OCI-LY7 (cell line): Measurements from ENCODE around the gene TLL2. TPM values are rescaled to one million over a fixed set of nuclear protein-coding genes. Genes with fewer than 3 reads are reported as not detected.

ENCODE experiments used
- BruUV-seq: library from RNA; stranded (reverse); fragments of 400-500 nt; replicated peaks from 2 replicates; lab custom pipeline; 2021; lab: Mats Ljungman, UMichigan
- CTCF ChIA-PET: fragments of 300-600 bp; sonication (Branson Sonifier 250); formaldehyde crosslinking; loops from one replicate; lab custom pipeline; 2022; ENCODE audit warnings: antibody characterized with exemption; ENCODE audit not compliant: unreplicated experiment; lab: Charles Lee
- POLR2A ChIA-PET: fragments of 300-600 bp; sonication (Branson Sonifier 250); formaldehyde crosslinking; loops from one replicate; lab custom pipeline; 2022; ENCODE audit warnings: antibody characterized with exemption; lab: Charles Lee
- DNase-seq: peaks from one replicate; pipeline ENCODE4 v3.0.0-alpha.2; 2015; ENCODE audit warnings: low spot score
- H2AFZ ChIP-seq: fragments of 200-600 bp; sonication (generic), shearing (Covaris generic); 2 replicates; pipeline ENCODE4 v1.6.1; 2014; ENCODE audit warnings: mild to moderate bottlenecking, antibody characterized with exemption, low read length, moderate library complexity
- H3K27ac ChIP-seq: fragments of 200-600 bp; sonication (generic); 2 replicates; pipeline ENCODE4 v1.5.1; 2014; ENCODE audit warnings: mixed run types, low read depth, mild to moderate bottlenecking, moderate library complexity, low read length, inconsistent platforms; ENCODE audit not compliant: poor library complexity, severe bottlenecking
- H3K36me3 ChIP-seq: fragments of 200-600 bp; sonication (generic); 2 replicates; pipeline ENCODE4 v1.6.1; 2014; ENCODE audit warnings: mild to moderate bottlenecking, antibody characterized with exemption, low read length, moderate library complexity, mixed read lengths; ENCODE audit not compliant: insufficient read depth
- H3K4me1 ChIP-seq: fragments of 200-600 bp; sonication (generic); 2 replicates; pipeline ENCODE4 v1.5.1; 2014; ENCODE audit warnings: mild to moderate bottlenecking, low read length; ENCODE audit not compliant: insufficient read depth, poor library complexity, severe bottlenecking
- H3K4me2 ChIP-seq: fragments of 200-600 bp; sonication (generic); 2 replicates; pipeline ENCODE4 v1.6.1; 2014; ENCODE audit warnings: mild to moderate bottlenecking, low read length
- H3K4me3 ChIP-seq: fragments of 200-600 bp; sonication (generic); 2 replicates; pipeline ENCODE4 v1.5.1; 2014; ENCODE audit warnings: mild to moderate bottlenecking, low read depth, low read length; ENCODE audit not compliant: poor library complexity, severe bottlenecking
- H3K79me2 ChIP-seq: fragments of 200-600 bp; sonication (generic); 2 replicates; pipeline ENCODE4 v1.6.1; 2016; ENCODE audit warnings: low read depth, mild to moderate bottlenecking, low read length, moderate library complexity, mixed read lengths; ENCODE audit not compliant: insufficient read depth
- H3K9me2 ChIP-seq: fragments of 200-600 bp; sonication (generic); 2 replicates; pipeline ENCODE4 v1.6.1; 2016; ENCODE audit warnings: mild to moderate bottlenecking, low read length, mixed read lengths; ENCODE audit not compliant: insufficient read depth
- H3K9me3 ChIP-seq: fragments of 200-600 bp; sonication (generic); 2 replicates; pipeline ENCODE4 v1.6.1; 2014; ENCODE audit warnings: mild to moderate bottlenecking, mixed run types, low read length, mixed read lengths
- H4K20me1 ChIP-seq: fragments of 200-600 bp; sonication (generic); 2 replicates; pipeline ENCODE4 v1.6.1; 2014; ENCODE audit warnings: mild to moderate bottlenecking, antibody characterized with exemption, low read length, moderate library complexity, mixed read lengths; ENCODE audit not compliant: insufficient read depth
- EZH2phosphoT487 ChIP-seq: fragments of 200-600 bp; sonication (generic); IDR thresholded peaks from 2 replicates; pipeline ENCODE4 v1.6.1; 2018; ENCODE audit warnings: low read depth, borderline replicate concordance, mild to moderate bottlenecking, mixed run types, antibody characterized with exemption, low read length, moderate library complexity, mixed read lengths
- intact Hi-C: fragments of 100-400 bp; cut with micrococcal nuclease; formaldehyde crosslinking; loops from one replicate; pipeline ENCODE4 v1.10.0; 2022; ENCODE audit not compliant: unreplicated experiment
- total RNA-seq, 2 experiments: library from RNA; depleted of rRNA in 1 of 2; stranded (reverse); fragments of >200 nt in 1 of 2; shearing (Covaris generic) in 1 of 2; gene quantifications; 2 replicates each; pipeline ENCODE4 v1.2.3, GENCODE V29; 2014 to 2022
- TF ChIP-seq, protein P1 (sequence below): fragments of 200-600 bp; sonication (generic); conservative IDR thresholded peaks from 2 replicates; pipeline ENCODE4 v1.5.1; 2014; ENCODE audit warnings: mild to moderate bottlenecking, antibody characterized with exemption, low read length, moderate library complexity, mixed read lengths

TLL2 gene
- total RNA-seq, 2 experiments from 2014 or later = 0.97 to 1.1 TPM

DNA sequence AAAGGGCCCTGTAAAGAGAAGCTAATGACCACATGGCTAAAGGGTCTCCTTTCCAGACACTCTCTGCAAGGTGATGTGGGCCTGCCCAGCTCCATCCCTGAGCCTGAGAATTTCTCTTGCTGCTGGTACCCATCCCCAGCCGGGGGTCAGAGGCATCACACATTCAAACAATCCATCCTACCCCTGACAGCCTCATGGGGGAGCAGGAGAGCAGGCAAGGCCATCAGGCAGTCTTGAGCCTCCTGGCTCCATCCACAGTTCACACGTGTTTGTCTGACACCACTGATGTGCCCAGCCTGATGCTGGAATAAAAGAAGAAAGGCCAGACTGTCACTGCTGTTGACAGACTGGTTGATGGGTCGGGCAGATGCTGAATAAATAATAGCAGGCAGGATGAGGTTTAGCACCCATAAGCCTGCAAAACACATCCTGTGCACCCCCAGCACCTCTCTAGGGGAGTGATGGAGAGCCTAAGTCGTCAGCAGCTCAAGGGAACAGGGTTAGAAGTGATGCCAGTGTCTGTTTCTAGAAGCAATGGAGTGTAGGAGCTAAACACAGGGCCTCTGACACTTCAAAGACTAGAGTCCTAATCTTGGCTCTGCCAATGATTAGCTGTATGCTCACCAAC, 43.5 kb downstream of the TLL2 start:
- Histone ChIP-seq H3K36me3 (no peaks in the 10 kb centered on the region), H3K27ac (no peak overlapping the region), H3K4me1 (no peaks in the 10 kb centered on the region), H3K4me3 (no peak overlapping the region), H3K4me2 (no peak overlapping the region), H2AFZ (no peak overlapping the region), H3K9me2 (no peaks in the 10 kb centered on the region), H3K9me3 (no peaks in the 10 kb centered on the region), H4K20me1 (no peaks in the 10 kb centered on the region), H3K79me2 (no peaks in the 10 kb centered on the region)
- no peak for TF ChIP-seq EZH2phosphoT487
- TF ChIP-seq, protein P1, sequence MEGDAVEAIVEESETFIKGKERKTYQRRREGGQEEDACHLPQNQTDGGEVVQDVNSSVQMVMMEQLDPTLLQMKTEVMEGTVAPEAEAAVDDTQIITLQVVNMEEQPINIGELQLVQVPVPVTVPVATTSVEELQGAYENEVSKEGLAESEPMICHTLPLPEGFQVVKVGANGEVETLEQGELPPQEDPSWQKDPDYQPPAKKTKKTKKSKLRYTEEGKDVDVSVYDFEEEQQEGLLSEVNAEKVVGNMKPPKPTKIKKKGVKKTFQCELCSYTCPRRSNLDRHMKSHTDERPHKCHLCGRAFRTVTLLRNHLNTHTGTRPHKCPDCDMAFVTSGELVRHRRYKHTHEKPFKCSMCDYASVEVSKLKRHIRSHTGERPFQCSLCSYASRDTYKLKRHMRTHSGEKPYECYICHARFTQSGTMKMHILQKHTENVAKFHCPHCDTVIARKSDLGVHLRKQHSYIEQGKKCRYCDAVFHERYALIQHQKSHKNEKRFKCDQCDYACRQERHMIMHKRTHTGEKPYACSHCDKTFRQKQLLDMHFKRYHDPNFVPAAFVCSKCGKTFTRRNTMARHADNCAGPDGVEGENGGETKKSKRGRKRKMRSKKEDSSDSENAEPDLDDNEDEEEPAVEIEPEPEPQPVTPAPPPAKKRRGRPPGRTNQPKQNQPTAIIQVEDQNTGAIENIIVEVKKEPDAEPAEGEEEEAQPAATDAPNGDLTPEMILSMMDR = peak; percentile 81
- ChIA-PET CTCF (no interaction called here), POLR2A (no interaction called here)
- DNase-seq = peak; percentile 63
- intact Hi-C loops = no loop called here
- no TSS peak for BruUV-seq

DNA sequence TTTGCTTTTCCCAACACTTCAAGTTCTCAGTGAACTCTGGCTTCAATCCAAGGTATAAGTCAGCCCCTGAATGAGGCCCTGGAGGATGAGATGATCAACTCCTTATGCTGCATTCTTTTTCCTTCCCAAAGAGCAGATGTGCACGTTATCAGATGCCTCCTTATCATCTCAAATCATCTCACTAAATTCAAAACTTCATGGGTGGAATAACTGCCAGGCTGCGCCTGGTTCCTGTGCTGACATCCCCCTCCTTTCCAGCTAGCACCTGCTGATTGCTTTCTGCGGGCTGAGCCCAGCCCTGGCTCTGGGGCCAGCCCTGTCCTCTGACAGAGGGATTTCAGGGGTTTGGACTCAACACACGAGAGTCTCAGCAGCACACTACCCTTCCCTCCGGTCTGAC, 44.9 kb downstream of the TLL2 start:
- no peak overlapping the region for H3K4me3 ChIP-seq
- ChIA-PET POLR2A (no interaction called here), CTCF (no interaction called here)
- no peaks in the 10 kb centered on the region for H3K4me1 ChIP-seq
- no peaks in the 10 kb centered on the region for H3K36me3 ChIP-seq
- H2AFZ ChIP-seq = no peak overlapping the region
- no peak for DNase-seq
- H3K27ac ChIP-seq = no peak overlapping the region
- H3K79me2 ChIP-seq = no peaks in the 10 kb centered on the region
- H4K20me1 ChIP-seq = no peaks in the 10 kb centered on the region
- H3K9me3 ChIP-seq = no peaks in the 10 kb centered on the region
- H3K9me2 ChIP-seq = no peaks in the 10 kb centered on the region
- BruUV-seq = no TSS peak
- TF ChIP-seq, protein P1 = no peak
- TF ChIP-seq EZH2phosphoT487 = no peak
- intact Hi-C loops = no loop called here
- no peak overlapping the region for H3K4me2 ChIP-seq

DNA sequence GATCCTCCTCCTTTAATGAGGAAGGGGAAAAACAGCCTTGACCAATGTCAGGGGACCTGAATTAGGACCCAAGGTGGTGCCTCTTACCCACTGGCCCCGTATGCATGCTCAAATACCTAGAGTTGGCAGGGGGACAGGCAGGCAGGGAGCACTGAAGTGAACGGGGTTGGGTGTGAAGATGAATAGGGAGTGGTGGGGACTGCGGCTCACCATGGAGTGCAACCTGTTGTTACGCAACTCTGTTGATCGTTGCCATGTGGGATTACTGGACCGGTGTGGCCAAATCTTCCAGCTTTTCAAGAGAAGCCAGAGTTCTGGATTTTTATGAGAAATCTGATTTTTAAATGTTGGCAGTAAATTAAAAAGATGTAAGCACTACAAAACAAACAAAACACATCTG, 48.1 kb downstream of the TLL2 start:
- Histone ChIP-seq H3K27ac (no peak overlapping the region), H4K20me1 (no peaks in the 10 kb centered on the region), H3K9me3 (no peaks in the 10 kb centered on the region), H3K4me3 (no peak overlapping the region), H2AFZ (no peak overlapping the region), H3K4me1 (no peaks in the 10 kb centered on the region), H3K4me2 (no peak overlapping the region), H3K9me2 (no peaks in the 10 kb centered on the region), H3K36me3 (no peaks in the 10 kb centered on the region), H3K79me2 (no peaks in the 10 kb centered on the region)
- BruUV-seq = no TSS peak
- CTCF ChIA-PET = no interaction called here
- TF ChIP-seq EZH2phosphoT487 = no peak
- TF ChIP-seq, protein P1 = no peak
- intact Hi-C loops = no loop called here
- DNase-seq = no peak
- POLR2A ChIA-PET = no interaction called here
